ENCODE measurements around the gene BRAT1.
"Not testable (repeated sequence)": the region's sequence is repeated elsewhere in the genome, so short reads cannot be mapped to it uniquely, and the experiment has no call there.

The BRAT1 gene

DNA sequence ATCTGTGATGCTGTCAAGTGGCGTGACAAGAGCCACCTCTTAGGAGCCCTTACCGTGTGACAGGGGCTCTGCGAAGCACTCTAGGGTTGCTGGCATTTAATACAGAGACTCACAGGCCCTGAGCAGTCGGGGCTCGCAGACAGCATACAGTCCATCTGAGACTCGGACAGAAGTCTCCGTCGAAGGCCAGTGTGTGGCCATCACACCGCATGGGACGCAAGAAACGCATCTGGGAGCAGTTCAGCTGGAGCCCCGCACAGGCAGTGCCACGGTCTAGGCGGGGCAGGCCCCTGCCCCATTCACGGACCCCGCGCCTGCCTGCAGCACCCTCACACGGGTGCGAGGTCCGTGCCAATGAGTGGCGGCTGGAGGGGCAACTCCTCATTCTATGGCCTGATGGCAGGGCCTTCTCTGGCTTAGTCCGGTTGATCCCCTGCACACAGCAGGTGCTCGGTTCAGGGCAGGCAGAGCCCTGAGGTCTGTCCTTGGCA, 37.1 kb upstream of the BRAT1 start:
- no peak for DNase-seq (ENCODE audit: low read depth)

DNA sequence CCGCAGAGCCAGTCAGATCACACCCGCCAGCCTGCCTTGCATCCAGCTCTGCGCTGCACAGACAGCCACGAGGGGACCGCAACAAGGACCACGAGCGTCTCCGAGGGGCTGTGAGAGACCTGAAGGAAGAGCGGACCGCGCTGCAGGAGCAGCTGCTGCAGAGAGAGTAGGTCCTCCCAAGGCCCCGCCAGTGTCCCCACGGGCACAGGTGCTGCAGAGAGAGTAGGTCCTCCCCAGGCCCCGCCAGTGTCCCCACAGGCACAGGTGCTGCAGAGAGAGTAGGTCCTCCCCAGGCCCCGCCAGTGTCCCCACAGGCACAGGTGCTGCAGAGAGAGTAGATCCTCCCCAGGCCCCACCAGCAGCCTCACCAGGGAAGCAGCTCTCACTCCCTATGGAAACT, 34.6 kb upstream of the BRAT1 start:
- DNase-seq (ENCODE audit: low read depth); H3K4me3 ChIP-seq (ENCODE audit: low read depth, low read length): not testable (repeated sequence)

More for the DNA sequence above, 37.1 kb upstream of the BRAT1 start:
- H3K4me3 ChIP-seq (ENCODE audit: low read depth, low read length) = no peak overlapping the region
- TF ChIP-seq, protein P1, sequence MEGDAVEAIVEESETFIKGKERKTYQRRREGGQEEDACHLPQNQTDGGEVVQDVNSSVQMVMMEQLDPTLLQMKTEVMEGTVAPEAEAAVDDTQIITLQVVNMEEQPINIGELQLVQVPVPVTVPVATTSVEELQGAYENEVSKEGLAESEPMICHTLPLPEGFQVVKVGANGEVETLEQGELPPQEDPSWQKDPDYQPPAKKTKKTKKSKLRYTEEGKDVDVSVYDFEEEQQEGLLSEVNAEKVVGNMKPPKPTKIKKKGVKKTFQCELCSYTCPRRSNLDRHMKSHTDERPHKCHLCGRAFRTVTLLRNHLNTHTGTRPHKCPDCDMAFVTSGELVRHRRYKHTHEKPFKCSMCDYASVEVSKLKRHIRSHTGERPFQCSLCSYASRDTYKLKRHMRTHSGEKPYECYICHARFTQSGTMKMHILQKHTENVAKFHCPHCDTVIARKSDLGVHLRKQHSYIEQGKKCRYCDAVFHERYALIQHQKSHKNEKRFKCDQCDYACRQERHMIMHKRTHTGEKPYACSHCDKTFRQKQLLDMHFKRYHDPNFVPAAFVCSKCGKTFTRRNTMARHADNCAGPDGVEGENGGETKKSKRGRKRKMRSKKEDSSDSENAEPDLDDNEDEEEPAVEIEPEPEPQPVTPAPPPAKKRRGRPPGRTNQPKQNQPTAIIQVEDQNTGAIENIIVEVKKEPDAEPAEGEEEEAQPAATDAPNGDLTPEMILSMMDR (IDR thresholded peaks at IDR 0.05; ENCODE audit: insufficient read depth, low read depth, low read length, missing control alignments) = no peak

DNA sequence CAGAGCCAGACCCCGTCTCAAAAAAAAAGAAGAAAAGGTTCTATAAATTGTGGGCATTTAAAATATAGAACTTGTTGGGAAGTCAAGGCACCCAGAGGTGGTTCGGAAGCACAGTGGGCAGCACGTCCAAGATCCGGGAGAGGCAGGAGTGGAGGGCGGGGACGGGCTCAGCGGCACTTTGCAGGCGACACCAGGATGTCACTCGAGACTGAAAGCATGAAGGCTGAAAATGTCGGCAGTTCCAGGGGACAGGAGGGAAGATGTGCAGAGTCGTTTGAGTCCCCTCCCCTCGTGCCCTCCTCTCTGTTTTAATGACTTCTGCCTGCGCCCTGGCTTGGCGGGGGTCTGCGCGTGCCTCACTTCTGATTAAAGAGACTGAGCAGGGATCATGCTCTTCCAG, 34.0 kb upstream of the BRAT1 start:
- H3K4me3 ChIP-seq (ENCODE audit: low read depth, low read length) = no peak overlapping the region
- TF ChIP-seq, protein P1 (IDR thresholded peaks at IDR 0.05; ENCODE audit: insufficient read depth, low read depth, low read length, missing control alignments) = no peak
- DNase-seq (ENCODE audit: low read depth) = no peak

DNA sequence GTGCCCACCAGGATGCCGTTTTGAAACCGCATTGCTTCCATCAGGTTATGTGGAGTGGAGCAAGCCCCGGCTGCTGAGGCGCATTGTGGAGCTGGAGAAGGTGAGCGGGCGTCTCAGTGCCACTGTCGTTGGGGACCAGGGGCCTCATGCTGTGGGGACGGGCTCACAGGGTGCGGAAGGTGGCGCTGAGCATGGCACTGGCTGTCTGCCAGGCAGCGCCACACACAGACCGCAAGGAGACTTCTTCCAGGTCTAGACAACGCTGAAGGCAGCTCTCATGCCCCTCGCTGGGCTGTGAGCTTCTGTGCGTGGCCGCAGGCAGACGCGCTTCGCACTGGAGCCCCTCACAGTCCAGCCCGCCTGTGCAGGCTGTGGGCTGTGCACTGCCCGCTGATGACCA, 32.5 kb upstream of the BRAT1 start:
- no peak for DNase-seq (ENCODE audit: low read depth)
- H3K4me3 ChIP-seq (ENCODE audit: low read depth, low read length) = no peak overlapping the region
- TF ChIP-seq, protein P1 (IDR thresholded peaks at IDR 0.05; ENCODE audit: insufficient read depth, low read depth, low read length, missing control alignments) = no peak

DNA sequence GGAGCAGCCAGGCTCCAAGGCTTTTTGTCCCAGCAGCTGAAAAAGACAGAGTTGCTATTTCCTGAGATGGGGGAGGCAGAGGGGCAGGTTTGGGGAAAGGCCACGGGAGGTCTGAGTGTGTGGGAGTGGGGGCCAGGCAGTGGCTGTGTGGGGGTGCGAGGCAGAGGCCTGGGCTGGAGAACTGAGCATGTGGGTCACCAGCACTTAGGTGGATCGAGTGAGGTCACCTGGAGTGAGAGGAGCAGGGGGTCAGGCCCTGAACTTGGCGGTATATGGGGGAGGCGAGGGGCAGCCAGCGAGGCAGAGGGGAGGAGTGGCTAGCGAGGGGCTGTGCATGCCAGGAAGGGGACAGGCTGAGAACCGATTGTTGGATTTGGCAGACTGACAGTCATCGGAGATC, 31.8 kb upstream of the BRAT1 start:
- TF ChIP-seq, protein P1 (IDR thresholded peaks at IDR 0.05; ENCODE audit: insufficient read depth, low read depth, low read length, missing control alignments) = no peak
- no peak overlapping the region for H3K4me3 ChIP-seq (ENCODE audit: low read depth, low read length)
- no peak for DNase-seq (ENCODE audit: low read depth)

DNA sequence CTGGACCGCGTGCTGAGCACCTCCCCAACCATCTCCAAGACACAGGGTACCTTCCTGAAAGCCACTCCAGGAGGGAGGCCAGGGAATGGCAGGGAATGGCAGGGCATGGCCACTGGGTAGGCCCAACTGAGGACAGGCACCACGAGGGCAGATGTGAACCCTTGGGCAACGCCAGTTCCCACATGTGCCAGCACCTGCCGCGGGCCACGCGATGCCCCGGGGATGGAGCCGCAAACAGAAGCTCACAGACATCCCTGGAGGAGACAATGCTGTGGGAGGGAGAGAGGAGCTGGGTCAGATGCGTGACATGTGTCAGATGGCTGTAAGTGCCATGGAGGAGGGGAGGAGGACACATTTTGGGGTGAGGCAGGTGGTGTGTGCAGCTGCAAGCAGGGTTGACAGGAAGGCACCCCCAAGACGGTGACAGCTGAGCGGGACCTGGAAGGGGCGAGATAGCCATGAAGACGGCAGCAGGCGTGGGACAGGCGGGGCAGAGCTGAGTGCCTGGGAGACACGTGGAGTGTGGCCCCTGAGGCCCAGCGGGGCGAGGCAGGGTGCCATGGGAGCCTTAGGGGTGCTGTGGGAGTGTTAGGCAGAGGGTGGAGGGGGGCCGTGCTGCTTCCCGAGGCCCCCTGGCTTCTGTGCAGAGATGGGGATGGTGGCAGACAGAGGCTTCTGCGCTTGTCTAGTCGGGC, 31.1 kb upstream of the BRAT1 start:
- DNase-seq (ENCODE audit: low read depth) = no peak
- TF ChIP-seq, protein P1 (IDR thresholded peaks at IDR 0.05; ENCODE audit: insufficient read depth, low read depth, low read length, missing control alignments) = no peak
- H3K4me3 ChIP-seq (ENCODE audit: low read depth, low read length) = no peak overlapping the region

DNA sequence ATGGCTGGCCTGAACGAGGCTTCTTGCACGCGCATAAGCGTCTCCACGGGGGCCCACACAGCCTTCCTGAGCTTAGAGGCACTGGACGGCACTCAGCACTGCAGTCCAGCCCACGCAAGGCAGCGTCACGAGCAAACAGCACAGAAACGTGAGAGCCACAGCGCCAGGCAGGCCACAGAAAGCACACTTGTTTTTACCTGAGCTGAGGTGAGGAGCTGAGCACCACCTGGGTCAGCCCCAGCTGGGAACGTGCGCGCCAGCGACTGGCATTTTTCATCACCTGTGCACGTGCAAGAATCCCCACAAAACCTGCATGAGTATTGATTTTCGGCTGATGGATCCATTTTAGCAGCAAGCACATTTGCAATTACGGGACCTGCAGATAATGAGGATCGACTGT, 30.1 kb upstream of the BRAT1 start:
- no peak for DNase-seq (ENCODE audit: low read depth)
- H3K4me3 ChIP-seq (ENCODE audit: low read depth, low read length) = no peak overlapping the region
- TF ChIP-seq, protein P1 (IDR thresholded peaks at IDR 0.05; ENCODE audit: insufficient read depth, low read depth, low read length, missing control alignments) = no peak

All from GM12865 (cell line).